GM12878 (cell line): ENCODE results near the gene POLA2.

Experiments used
- CHD4 ChIP-seq: fragments of 200-600 bp; sonication (generic); IDR thresholded peaks from 2 replicates; pipeline ENCODE4 v1.6.1; 2016; ENCODE audit warnings: mild to moderate bottlenecking
- HCFC1 ChIP-seq: fragments of 150-350 bp; IDR thresholded peaks from 2 replicates; pipeline ENCODE4 v1.6.1; 2014; ENCODE audit warnings: low read length
- KDM1A ChIP-seq: fragments of 200-600 bp; sonication (generic); IDR thresholded peaks from 2 replicates; pipeline ENCODE4 v1.6.1; 2016; ENCODE audit warnings: borderline replicate concordance
- PAX5 ChIP-seq: IDR thresholded peaks from 2 replicates; pipeline ENCODE4 v1.6.1; 2011; ENCODE audit warnings: low read depth, low read length, borderline replicate concordance
- POLR2A ChIP-seq: IDR thresholded peaks from 2 replicates; pipeline ENCODE4 v1.6.1; 2011; ENCODE audit warnings: low read depth, mild to moderate bottlenecking, low read length
- POLR2AphosphoS5 ChIP-seq: IDR thresholded peaks from 2 replicates; pipeline ENCODE4 v1.6.1; 2011; ENCODE audit warnings: mild to moderate bottlenecking, low read length, inconsistent platforms
- POU2F2 ChIP-seq: IDR thresholded peaks from 3 replicates; pipeline ENCODE4 v1.6.1; 2011; ENCODE audit warnings: low read depth, mild to moderate bottlenecking, low read length, borderline replicate concordance
- SP1 ChIP-seq: IDR thresholded peaks from one replicate; pipeline ENCODE4 v1.6.1; 2011; ENCODE audit warnings: low read depth, low read length

- TF ChIP-seq PAX5 (no peak), KDM1A (no peak), CHD4 (no peak), HCFC1 (no peak), POLR2A (no peak), POLR2AphosphoS5 (no peak), SP1 (no peak), POU2F2 (no peak)
Measured at GRCh38 chr11:65295571-65296341, 34.0 kb downstream of the POLA2 start.
